GM12801 (cell line): Measurements from ENCODE around the gene PGK1.

Experiments
- TF ChIP-seq, protein P1 (sequence below): IDR thresholded peaks from one replicate; pipeline ENCODE4 v1.5.1; 2011; ENCODE audit warnings: control low read depth; ENCODE audit not compliant: insufficient read length; ENCODE audit errors: extremely low read depth

The PGK1 gene

DNA sequence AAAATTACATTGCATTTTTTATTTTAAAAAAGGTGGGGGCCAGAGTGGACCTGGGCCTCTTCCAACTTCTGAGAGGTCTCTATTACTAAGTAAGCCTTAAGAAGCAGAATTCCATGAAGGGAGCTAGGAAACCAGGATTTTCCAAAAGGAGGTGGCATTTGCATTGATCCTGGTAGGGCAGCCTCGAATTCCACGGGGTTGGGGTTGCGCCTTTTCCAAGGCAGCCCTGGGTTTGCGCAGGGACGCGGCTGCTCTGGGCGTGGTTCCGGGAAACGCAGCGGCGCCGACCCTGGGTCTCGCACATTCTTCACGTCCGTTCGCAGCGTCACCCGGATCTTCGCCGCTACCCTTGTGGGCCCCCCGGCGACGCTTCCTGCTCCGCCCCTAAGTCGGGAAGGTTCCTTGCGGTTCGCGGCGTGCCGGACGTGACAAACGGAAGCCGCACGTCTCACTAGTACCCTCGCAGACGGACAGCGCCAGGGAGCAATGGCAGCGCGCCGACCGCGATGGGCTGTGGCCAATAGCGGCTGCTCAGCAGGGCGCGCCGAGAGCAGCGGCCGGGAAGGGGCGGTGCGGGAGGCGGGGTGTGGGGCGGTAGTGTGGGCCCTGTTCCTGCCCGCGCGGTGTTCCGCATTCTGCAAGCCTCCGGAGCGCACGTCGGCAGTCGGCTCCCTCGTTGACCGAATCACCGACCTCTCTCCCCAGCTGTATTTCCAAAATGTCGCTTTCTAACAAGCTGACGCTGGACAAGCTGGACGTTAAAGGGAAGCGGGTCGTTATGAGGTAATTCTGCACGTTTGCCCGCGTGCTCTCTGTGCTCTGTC, at the start of gene PGK1:
Gene PGK1, plus strand, starts transcription at position 626 of the 824 bp plus-strand sequence. Its CDS starts 93 bp downstream, at position 719.
- TF ChIP-seq, protein P1, sequence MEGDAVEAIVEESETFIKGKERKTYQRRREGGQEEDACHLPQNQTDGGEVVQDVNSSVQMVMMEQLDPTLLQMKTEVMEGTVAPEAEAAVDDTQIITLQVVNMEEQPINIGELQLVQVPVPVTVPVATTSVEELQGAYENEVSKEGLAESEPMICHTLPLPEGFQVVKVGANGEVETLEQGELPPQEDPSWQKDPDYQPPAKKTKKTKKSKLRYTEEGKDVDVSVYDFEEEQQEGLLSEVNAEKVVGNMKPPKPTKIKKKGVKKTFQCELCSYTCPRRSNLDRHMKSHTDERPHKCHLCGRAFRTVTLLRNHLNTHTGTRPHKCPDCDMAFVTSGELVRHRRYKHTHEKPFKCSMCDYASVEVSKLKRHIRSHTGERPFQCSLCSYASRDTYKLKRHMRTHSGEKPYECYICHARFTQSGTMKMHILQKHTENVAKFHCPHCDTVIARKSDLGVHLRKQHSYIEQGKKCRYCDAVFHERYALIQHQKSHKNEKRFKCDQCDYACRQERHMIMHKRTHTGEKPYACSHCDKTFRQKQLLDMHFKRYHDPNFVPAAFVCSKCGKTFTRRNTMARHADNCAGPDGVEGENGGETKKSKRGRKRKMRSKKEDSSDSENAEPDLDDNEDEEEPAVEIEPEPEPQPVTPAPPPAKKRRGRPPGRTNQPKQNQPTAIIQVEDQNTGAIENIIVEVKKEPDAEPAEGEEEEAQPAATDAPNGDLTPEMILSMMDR = no peak

DNA sequence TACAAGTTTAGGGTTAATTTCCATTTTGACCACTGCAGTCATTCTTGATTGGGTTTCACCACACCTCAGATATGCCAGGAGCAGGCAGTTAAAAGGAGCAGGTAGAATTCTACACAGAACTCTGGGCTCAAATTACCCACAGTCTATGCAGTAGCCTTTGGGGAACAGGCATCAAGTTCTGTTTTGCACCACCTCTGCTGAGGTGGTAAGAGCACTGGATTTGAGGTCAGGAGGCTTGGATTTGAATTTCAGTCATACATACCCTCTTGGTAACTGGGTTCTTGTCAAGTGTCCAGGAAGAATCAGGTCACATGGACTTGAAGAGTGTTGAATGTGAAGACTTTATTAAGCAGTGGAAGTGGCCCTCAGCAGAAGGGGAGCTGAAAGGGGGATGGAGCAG, 40.4 kb upstream of the PGK1 start:
- TF ChIP-seq, protein P1 = no peak

DNA sequence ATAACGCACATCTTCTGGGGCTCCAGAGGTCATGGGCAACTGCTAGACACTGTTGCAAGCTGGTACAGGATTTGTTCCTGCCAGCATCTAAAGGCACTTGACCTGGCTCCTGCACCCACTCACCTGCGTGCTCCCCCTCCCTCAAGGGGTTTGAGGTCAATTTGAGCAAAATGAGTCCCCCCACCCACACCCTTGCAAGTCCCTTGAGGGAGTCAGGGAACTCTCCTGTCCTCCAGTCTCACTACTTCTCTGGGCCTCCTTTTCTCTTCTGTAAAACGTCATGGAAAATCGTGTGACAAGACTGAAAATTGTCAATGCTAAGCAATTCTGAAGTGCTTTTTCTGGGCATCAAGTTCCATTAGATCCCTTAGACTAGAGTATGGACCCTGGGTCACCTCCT, 39.9 kb upstream of the PGK1 start:
- TF ChIP-seq, protein P1 = no peak

DNA sequence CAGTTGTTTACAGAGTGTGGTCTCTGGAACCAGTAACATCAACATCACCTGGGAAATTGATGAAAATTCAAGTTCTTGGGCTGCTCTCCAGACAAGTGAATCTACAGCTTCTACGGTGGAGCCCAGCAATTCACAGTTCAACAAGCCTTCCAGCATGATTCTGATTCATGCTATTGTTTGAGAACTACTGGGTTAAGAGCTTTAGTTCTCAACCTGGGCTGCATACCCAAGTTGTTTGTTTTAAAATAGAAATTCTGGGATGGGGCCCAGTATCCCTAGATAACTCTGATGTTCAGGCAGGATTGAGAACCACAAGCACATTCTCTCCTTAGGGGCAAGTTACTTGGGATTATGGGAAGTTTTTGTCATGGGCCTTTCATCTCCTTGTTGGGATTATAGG, 37.9 kb upstream of the PGK1 start:
- TF ChIP-seq, protein P1 = no peak

DNA sequence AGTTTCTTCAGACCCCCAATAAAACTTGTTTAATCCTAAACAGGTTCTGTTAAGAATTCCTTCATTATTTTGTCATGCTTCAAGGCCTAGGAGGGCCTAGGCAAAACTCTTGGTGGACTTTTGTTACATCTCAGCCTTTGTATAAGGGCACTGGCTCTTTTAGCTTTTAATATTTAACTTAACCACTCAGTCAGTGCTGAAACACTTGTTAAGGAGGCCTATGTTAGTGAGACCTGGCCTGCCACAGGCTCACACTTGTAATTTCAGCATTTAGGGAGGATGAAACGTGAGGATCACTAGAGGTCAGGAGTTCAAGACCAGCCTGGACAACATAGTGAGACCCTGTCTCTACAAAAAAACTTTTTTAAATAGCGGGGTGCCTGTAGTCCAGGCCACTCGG, 32.7 kb upstream of the PGK1 start:
- TF ChIP-seq, protein P1 = no peak

DNA sequence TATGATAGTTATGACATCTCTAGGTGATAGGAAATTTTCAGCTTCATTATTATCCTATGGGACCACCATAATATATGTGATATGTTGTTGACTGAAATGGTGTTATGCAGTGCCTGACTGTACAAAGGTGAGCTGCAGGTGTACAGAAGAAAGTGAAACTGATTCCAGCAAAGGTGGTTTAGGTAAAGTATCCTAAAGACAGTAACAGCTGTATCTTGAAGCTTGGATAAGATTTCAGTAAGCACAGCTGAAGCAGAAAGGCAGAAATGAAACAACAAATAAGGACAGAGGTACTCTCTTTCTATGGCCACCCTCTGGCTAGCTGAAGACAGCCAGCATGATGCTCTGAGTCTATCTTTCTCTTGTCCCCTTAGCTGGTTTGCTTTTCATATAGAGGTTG, 30.0 kb upstream of the PGK1 start:
- TF ChIP-seq, protein P1 = no peak

DNA sequence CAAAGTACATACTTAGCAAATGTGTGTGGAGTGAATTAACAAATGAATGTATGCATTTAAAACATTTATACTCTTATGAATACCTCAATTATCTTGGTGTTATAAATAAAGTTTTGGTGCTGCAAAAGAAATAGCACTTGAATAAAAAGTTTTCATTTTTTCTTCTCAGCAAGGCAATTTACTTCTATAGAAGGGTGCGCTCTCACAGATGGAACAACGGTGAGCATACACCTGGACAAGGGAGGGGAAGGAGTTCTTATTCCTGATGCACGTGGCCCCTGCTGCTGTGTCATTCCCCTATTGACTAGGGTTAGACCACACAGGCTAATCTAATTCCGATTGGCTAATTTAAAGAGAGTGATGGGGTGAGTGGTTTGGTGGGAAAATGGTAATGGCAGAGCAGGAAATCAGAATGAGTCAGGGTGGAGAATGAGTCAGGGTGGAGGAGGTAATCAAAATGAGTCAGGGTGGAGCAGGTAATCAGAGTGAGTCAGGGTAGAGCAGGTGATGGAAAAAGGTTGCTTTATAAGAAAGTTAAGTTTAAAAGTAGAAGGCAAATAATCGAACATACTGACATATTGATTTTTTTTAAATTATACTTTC, 28.2 kb upstream of the PGK1 start:
- TF ChIP-seq, protein P1 = no peak
